ENCODE results near the gene SKI. TPM values are rescaled to one million over a fixed set of nuclear protein-coding genes. Genes with fewer than 3 reads are reported as not detected.

Gene SKI
- total RNA-seq, 2 experiments from 2014 or later: 4.7 to 11.7 TPM

GRCh38 chr1:2238361-2239012, 10.4 kb downstream of the SKI start:
- ChIA-PET POLR2A (no interaction called here), CTCF (ENCODE audit: unreplicated experiment) (no interaction called here)
- Histone ChIP-seq H3K79me2 (ENCODE audit: insufficient read depth, low read depth, low read length) (no peaks in the 10 kb centered on the region), H3K4me3 (ENCODE audit: low read depth, low read length, poor library complexity, severe bottlenecking) (no peak overlapping the region), H3K4me1 (ENCODE audit: insufficient read depth, low read length, poor library complexity, severe bottlenecking) (peaks cover 7% of the 10 kb centered on the region), H2AFZ (ENCODE audit: low read length) (no peak overlapping the region), H3K9me2 (ENCODE audit: insufficient read depth, low read length) (no peaks in the 10 kb centered on the region), H4K20me1 (ENCODE audit: insufficient read depth, low read length) (peaks cover 6% of the 10 kb centered on the region), H3K27ac (ENCODE audit: low read depth, low read length, poor library complexity, severe bottlenecking) (no peak overlapping the region), H3K36me3 (ENCODE audit: insufficient read depth, low read length) (no peaks in the 10 kb centered on the region), H3K4me2 (ENCODE audit: low read length) (no peak overlapping the region), H3K9me3 (ENCODE audit: low read length) (no peaks in the 10 kb centered on the region)
- intact Hi-C loops (cut with micrococcal nuclease; ENCODE audit: unreplicated experiment): no loop called here
- BruUV-seq (replicated peaks): no TSS peak
- no peak for DNase-seq (ENCODE audit: low spot score)
- TF ChIP-seq CTCF (conservative IDR thresholded peaks at IDR 0.05; ENCODE audit: low read length) (no peak), EZH2phosphoT487 (IDR thresholded peaks at IDR 0.05; ENCODE audit: borderline replicate concordance, low read depth, low read length) (no peak)

- Histone ChIP-seq H3K79me2 (ENCODE audit: insufficient read depth, low read depth, low read length) (no peaks in the 10 kb centered on the region), H3K9me3 (ENCODE audit: low read length) (no peaks in the 10 kb centered on the region), H2AFZ (ENCODE audit: low read length) (no peak overlapping the region), H3K36me3 (ENCODE audit: insufficient read depth, low read length) (no peaks in the 10 kb centered on the region), H3K27ac (ENCODE audit: low read depth, low read length, poor library complexity, severe bottlenecking) (no peak overlapping the region), H3K4me1 (ENCODE audit: insufficient read depth, low read length, poor library complexity, severe bottlenecking) (peaks cover 7% of the 10 kb centered on the region), H3K9me2 (ENCODE audit: insufficient read depth, low read length) (no peaks in the 10 kb centered on the region), H3K4me2 (ENCODE audit: low read length) (no peak overlapping the region), H3K4me3 (ENCODE audit: low read depth, low read length, poor library complexity, severe bottlenecking) (no peak overlapping the region), H4K20me1 (ENCODE audit: insufficient read depth, low read length) (peaks cover 6% of the 10 kb centered on the region)
- ChIA-PET CTCF (ENCODE audit: unreplicated experiment) (no interaction called here), POLR2A (no interaction called here)
- no peak for DNase-seq (ENCODE audit: low spot score)
- no TSS peak for BruUV-seq (replicated peaks)
- intact Hi-C loops (cut with micrococcal nuclease; ENCODE audit: unreplicated experiment): no loop called here
- no peak for TF ChIP-seq CTCF (conservative IDR thresholded peaks at IDR 0.05; ENCODE audit: low read length)
- TF ChIP-seq EZH2phosphoT487 (IDR thresholded peaks at IDR 0.05; ENCODE audit: borderline replicate concordance, low read depth, low read length): no peak
Measured at GRCh38 chr1:2239013-2239370, 10.9 kb downstream of the SKI start.

GRCh38 chr1:2239384-2239985, 11.4 kb downstream of the SKI start:
- Histone ChIP-seq H3K4me1 (ENCODE audit: insufficient read depth, low read length, poor library complexity, severe bottlenecking) (peaks cover 4% of the 10 kb centered on the region), H4K20me1 (ENCODE audit: insufficient read depth, low read length) (peaks cover 6% of the 10 kb centered on the region), H3K4me3 (ENCODE audit: low read depth, low read length, poor library complexity, severe bottlenecking) (no peak overlapping the region), H3K36me3 (ENCODE audit: insufficient read depth, low read length) (no peaks in the 10 kb centered on the region), H3K9me3 (ENCODE audit: low read length) (no peaks in the 10 kb centered on the region), H3K27ac (ENCODE audit: low read depth, low read length, poor library complexity, severe bottlenecking) (no peak overlapping the region), H2AFZ (ENCODE audit: low read length) (no peak overlapping the region), H3K79me2 (ENCODE audit: insufficient read depth, low read depth, low read length) (no peaks in the 10 kb centered on the region), H3K9me2 (ENCODE audit: insufficient read depth, low read length) (no peaks in the 10 kb centered on the region), H3K4me2 (ENCODE audit: low read length) (no peak overlapping the region)
- ChIA-PET POLR2A (no interaction called here), CTCF (ENCODE audit: unreplicated experiment) (no interaction called here)
- no TSS peak for BruUV-seq (replicated peaks)
- intact Hi-C loops (cut with micrococcal nuclease; ENCODE audit: unreplicated experiment): no loop called here
- no peak for DNase-seq (ENCODE audit: low spot score)
- TF ChIP-seq CTCF (conservative IDR thresholded peaks at IDR 0.05; ENCODE audit: low read length) (no peak), EZH2phosphoT487 (IDR thresholded peaks at IDR 0.05; ENCODE audit: borderline replicate concordance, low read depth, low read length) (no peak)

Measured in OCI-LY7 (cell line).